ENCODE measurements around the gene NFATC2.
"Not testable (repeated sequence)": the region's sequence is repeated elsewhere in the genome, so short reads cannot be mapped to it uniquely, and the experiment has no call there.

The NFATC2 gene

GRCh38 chr20:51568533-51568932 is 26.0 kb upstream of the NFATC2 start:
- DNase-seq (ENCODE audit: low read depth in 2 of 2) = not testable (repeated sequence)

- DNase-seq (ENCODE audit: low read depth in 2 of 2) = no peak
These were observed 25.1 kb upstream of the NFATC2 start for GRCh38 chr20:51567622-51568021.

GRCh38 chr20:51566594-51566993 is 24.1 kb upstream of the NFATC2 start:
- no peak for DNase-seq (ENCODE audit: low read depth in 2 of 2)

- DNase-seq (ENCODE audit: low read depth in 2 of 2) = no peak
These were observed 23.0 kb upstream of the NFATC2 start for GRCh38 chr20:51565298-51566144.

GRCh38 chr20:51563486-51564332 is 21.2 kb upstream of the NFATC2 start:
- DNase-seq (ENCODE audit: low read depth in 2 of 2) = no peak

GRCh38 chr20:51563174-51563485 is 20.6 kb upstream of the NFATC2 start:
- no peak for DNase-seq (ENCODE audit: low read depth in 2 of 2)

- DNase-seq (ENCODE audit: low read depth in 2 of 2) = no peak
These were observed 20.0 kb upstream of the NFATC2 start for GRCh38 chr20:51562332-51563173.

- no peak for DNase-seq (ENCODE audit: low read depth in 2 of 2)
These were observed 19.5 kb upstream of the NFATC2 start for GRCh38 chr20:51562027-51562331.

GRCh38 chr20:51560550-51561307 is 18.2 kb upstream of the NFATC2 start:
- DNase-seq (ENCODE audit: low read depth in 2 of 2) = no peak

GRCh38 chr20:51560042-51560441 is 17.5 kb upstream of the NFATC2 start:
- DNase-seq (ENCODE audit: low read depth in 2 of 2) = no peak

GRCh38 chr20:51554538-51555165 is 12.1 kb upstream of the NFATC2 start:
- DNase-seq (ENCODE audit: low read depth in 2 of 2) = no peak

GRCh38 chr20:51553897-51554486 is 11.5 kb upstream of the NFATC2 start:
- no peak for DNase-seq (ENCODE audit: low read depth in 2 of 2)

- DNase-seq (ENCODE audit: low read depth in 2 of 2) = no peak
These were observed 8.7 kb upstream of the NFATC2 start for GRCh38 chr20:51551186-51551585.

- DNase-seq (ENCODE audit: low read depth in 2 of 2) = no peak
These were observed 7.0 kb upstream of the NFATC2 start for GRCh38 chr20:51549474-51549873.

- DNase-seq (ENCODE audit: low read depth in 2 of 2) = no peak
These were observed 5.4 kb upstream of the NFATC2 start for GRCh38 chr20:51547951-51548350.

- no peak for DNase-seq (ENCODE audit: low read depth in 2 of 2)
These were observed 3.0 kb upstream of the NFATC2 start for GRCh38 chr20:51545515-51545914.

GRCh38 chr20:51543422-51543788 is 886 bp upstream of the NFATC2 start:
- no peak for DNase-seq (ENCODE audit: low read depth in 2 of 2)

- peak in 1 of 2 donors; percentile 42 for DNase-seq (ENCODE audit: low read depth in 2 of 2)
These were observed 417 bp downstream of the NFATC2 start for GRCh38 chr20:51542033-51542570.

GRCh38 chr20:51541189-51542032 is 1.1 kb downstream of the NFATC2 start:
- peak; percentile 65 to 76 for DNase-seq (ENCODE audit: low read depth in 2 of 2)

GRCh38 chr20:51540580-51540979 is 1.9 kb downstream of the NFATC2 start:
- DNase-seq (ENCODE audit: low read depth in 2 of 2) = no peak
